ENCODE data around the gene DNAH11.
A peak's percentile ranks its signal among the peaks of the same experiment; 100 is the strongest.
"Not testable (repeated sequence)": the region's sequence is repeated elsewhere in the genome, so short reads cannot be mapped to it uniquely, and the experiment has no call there.

The DNAH11 gene

DNA sequence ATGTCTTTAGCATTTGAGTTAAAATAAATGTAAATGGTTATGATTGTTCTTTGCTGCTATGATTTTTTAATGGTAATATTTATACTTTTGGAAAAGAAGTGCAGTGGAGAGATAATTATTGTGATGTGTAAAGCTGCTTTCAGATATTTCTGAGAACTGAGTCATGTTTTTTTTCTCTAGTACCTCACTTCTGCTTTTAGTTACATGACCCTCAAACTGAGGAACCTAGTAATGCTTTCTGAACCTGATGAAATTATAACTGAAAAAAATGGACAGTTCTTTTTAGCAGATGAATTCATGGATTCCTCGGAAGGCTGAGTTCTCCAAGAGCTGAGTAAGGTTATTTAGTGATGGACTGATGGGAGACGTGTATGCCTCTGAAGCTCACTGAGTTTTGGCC lies 235.1 kb downstream of the DNAH11 start:
- DNase-seq = no peak

DNA sequence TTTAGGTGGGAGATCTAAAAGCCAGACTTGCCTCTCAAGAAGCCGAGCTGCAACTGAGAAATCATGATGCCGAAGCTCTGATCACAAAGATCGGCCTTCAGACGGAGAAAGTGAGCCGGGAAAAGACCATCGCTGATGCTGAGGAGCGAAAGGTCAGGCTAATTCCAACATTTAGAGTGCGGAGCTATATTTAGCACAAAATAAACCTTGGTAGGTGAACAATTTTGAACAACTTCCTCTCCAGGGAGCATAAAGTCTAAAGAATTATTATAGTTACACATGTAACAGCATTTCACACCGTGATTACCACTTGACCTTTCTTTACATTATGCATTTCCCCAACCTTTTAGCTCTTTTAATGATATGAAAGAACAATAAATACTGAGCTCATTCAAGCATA lies 236.1 kb downstream of the DNAH11 start:
- DNase-seq = no peak

DNA sequence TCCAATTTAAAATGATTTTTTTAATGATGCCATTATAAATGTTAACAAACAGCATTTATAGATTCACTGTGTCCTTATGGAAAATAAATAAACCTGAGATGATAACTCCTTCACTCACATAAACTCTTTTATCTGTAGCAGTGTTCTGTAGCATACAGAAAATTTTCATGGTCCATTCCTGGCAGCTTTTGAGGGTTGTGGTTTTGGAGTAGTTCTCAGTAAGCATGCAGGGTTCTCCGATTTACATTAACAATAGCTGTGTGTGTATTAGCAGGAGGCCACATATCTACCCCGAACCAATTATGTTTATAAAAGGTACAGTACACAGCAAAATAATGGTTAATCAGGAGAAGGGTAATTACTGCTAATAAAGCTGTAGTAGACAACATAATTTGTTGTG lies 240.2 kb downstream of the DNAH11 start:
- no peak for DNase-seq

DNA sequence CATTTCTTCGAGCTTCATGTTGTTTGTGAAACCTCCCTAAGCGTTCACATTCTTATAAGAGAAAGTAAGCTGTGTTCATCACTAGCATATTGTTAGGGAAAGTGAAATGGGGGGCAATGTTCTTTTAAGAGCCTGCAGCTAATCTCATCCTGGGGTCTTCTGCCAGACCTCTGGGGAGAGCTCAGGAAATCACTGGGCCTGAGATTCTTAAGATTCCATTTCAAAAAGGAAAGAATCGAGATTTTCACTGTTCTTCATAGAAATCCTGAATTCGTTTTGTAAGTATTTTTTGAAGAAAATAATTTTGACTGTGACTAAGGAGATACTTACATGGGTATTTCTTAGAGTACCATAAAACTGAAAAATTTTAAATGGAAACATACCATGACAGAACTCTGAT lies 242.2 kb downstream of the DNAH11 start:
- DNase-seq = no peak

DNA sequence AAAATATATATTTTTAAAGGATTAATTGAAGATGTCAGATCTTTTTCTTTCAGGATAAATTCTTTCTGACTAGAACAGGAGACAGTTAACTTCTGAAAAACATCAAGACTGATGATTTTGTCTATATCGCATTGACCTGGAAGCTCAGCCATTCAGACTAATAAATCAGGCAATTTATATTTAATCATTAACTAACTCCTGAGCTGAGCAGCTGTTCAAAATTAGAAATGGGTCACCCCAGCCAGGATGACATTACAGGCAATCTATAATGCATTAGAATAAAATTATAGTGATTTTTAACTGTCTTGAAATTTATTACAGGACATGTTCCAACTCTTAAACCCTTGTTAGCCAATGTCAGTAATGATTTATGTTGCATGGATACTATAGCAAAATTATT lies 263.0 kb downstream of the DNAH11 start:
- no peak for DNase-seq

DNA sequence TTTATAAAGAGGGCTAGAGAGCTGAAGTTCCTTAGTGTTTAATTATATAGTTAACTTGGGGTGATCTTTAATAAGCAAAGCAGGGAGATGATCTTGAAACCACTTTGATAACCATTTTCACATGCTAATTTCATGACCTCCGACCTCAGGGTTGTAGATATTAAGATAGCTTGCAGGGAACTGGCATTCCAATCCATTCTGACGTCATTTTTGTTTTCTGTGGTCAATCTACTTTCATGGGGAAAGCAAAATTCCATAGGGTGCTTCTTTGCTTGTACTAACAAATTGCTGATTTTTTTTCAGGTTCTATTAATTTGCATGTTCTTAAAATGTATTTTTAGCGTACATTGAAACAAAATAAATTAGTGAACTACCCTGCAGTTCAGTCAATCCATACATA lies 263.5 kb downstream of the DNAH11 start:
- no peak for DNase-seq

DNA sequence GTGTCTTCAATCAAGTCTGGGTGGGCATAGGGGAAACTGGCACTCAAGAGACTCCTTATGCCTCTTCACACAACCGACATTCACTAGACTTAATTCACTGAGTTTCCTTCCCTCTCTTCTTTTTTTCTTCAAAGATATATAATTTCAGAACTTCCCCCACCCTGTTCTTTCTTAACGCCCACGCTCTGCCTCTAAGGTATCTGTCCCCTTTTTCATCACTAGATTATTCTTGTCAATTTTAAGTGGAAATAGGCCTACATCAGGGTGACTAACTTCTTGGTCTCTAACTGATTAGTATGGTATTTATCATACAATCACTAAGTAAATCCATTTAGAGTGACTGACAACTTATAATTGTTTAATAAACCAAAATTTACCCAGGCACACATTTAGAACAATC lies 276.2 kb downstream of the DNAH11 start:
- DNase-seq = peak in 1 of 2 experiments; percentile 5

DNA sequence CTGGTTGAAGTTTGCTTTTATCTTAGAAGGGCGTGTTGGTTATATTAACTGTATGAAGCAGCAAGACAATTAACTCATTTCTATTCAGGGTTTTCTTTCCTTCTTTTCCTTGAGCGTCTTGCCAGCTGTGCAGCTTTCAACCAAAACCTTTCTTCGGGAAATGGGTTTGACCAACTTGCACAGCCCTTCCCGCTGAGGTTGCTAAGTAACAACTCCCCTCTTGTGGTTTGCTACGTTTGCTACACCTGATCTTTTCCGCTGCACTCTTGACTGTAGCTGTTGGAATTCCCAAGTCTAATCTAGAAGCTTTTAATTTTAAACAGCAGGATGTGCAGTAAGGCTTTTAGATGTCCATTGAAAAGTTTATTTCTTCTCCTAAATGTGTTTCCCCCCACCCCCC lies 286.0 kb downstream of the DNAH11 start:
- no peak for DNase-seq

DNA sequence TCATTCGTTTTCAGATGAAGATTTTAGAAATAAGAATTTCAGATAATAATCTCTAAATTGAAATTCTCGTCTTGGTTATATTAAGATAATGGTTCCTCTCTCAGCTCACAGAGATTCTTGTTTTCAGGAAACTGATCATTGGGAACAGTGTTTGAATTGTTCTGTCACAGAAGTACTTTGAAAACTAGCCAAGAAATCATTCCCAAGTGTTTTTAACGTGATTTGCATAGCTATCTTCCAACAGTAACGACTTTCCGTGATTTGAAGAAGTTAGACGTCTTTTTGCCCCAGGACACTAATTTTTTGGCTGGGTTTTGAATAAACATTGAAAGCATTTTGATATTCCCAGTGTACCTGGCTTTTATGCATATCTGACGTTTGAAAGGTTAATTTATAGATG lies 286.9 kb downstream of the DNAH11 start:
- DNase-seq = no peak

DNA sequence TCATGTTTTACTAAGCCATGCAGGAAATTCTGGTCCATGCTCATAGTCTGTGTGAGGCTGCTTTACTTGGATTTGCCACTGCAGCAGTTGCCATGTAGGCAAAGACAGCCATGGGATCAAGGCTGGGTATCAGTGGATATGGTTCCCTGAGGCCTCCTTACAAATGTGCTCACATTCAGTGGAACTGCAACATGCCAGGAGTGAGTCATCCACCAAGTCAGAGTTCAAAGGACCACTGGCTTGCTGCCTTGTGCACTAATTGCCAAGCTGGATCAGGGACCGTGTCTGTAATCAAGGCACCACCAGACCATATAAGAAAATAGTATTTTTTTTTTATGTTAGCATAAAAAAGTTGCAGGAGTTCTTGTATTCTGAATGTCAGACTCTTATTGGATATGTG lies 301.9 kb downstream of the DNAH11 start:
- DNase-seq = no peak

DNA sequence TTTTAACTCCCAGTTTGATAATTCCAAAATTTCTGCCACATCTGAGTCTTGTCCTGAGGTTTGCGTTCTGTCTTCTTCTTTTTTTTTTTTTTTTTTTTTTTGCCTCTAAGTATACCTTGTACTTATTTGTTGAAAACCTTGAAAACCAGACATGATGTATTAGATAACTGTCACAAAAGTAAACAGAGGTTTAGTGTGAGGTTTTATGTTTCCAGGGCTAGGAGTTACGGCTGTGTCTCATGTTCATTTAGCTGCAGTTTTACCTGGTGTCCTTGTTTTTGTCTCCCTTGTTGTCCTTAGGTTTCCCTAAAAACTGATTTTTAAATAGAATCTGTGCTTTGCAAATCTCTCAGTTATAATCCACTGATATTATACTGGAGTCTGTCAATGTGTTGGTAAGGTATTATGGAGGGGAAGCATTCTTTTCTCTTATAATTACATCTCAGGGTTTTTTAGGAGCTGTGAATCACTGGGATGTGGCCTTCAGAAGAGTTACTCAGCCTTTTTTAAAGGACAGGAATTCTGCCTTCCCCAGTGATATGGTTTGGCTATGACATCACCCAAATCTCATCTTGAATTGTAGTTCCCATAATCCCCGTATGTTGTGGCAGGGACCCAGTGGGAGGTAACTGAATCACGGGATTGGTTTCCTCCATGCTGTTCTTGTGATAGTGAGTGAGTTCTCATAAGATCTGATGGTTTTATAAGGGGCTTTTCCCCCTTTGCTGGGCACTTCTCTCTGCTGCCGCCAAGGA lies 307.9 kb downstream of the DNAH11 start:
- no peak for DNase-seq

DNA sequence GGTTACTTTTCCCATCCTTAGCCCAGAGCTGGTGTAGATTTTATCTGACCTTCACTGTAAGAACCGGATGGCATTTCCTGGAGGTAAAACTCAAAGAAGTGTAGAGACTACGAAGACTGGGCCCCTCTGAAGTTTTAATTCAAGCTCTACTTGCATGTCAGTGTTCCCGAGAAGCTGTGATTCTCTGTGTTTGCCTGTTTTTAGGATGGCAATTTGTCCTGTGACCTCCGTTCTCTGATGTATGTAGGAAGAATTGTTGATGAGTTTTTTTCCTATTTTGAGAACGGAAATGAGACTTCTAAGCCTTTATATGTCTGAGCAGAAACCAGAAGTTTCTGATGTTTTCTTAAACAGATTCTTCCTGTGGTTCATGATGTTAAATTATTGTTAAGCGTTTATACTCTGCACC lies 308.7 kb downstream of the DNAH11 start:
- DNase-seq = no peak

DNA sequence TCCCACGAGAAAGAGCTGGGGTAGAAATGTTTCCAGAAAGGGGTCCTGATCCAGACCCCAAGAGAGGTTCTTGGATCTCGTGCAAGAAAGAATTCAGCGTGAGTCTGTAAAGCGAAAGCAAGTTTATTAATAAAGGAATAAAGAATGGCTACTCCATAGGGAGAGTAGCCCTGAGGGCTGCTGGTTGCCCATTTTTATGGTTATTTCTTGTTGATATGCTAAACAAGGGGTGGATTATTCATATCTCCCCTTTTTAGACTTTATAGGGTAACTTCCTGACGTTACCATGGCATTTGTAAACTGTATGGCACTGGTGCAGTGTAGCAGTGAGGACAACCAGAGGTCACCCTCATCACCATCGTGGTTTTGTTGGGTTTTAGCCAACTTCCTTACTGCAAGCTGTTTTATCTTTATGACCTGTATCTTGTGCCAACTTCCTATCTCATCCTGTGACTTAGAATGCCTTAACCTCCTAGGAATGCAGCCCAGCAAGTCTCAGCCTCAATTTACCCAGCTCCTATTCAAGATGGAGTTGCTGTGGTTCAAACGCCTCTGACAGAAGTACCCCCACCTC lies 322.9 kb downstream of the DNAH11 start:
- DNase-seq = not testable (repeated sequence)

DNA sequence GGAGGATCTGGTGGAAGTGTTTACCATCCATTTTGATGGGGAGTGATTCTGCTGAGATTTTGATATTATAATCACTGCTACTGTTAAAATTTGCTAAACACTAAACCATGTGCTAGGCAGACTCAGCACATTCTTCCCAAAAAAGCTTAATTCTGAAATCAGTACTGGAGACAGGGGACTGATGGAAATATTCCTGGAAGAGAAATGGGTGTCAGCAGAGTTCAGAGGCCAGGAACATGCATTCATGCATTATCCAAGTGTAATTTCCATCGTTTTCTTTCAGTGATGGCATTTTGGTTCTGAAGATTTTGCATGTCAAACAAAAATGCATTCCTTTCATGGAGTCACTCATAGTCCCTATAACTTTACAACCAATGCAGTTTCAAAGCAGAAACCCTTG lies 323.9 kb downstream of the DNAH11 start:
- DNase-seq = no peak

DNA sequence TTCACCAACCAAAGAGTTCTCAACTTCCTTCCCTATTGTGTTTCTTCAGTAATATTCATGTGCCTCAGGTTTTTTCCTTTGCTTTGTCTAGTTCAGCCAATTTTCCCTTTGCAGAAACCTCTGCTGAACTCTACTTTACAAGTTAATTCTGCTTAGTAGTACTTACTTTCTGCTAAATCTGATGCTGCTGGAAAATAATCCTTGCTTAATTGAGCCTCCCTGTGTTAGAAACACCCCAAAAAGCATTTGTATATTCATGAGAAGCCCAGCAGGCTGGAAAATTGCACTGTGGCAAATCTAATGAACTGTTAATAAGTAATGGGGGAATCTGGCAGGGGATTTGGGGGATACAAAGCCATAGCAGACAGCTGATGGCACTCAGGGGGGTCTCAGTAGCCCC lies 324.4 kb downstream of the DNAH11 start:
- DNase-seq = no peak

DNA sequence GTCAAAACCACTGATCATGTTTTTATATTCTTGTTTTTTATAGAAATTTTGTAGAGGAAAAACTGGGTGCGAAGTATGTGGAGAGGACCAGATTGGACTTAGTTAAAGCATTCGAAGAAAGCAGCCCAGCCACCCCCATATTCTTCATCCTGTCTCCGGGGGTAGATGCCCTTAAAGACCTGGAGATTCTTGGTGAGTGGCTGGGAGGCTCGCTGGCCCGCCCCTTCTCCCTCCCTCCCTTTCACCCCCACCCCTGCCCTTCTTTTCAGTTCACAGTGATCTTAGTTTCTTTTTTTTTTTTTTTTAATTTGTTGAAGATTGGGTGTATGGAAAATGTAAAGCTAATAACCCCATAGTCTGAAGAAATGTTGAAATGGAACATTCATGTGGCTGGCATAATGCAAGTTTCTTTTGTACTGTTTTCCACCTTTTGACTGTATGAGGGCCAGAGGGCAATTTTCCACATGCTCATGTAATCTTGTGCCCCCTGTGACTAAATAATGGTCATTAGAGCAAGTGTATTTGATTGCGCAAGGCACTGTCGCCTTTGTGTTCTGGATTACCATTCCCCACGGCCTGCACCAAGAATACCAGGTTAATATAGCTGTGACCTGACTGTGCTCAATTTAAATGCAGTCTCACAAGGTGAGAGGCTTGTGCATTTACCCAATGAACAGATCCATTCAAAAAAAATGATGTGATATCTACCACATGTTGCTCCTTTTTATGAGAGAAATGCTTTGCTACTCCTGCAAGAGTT lies 325.2 kb downstream of the DNAH11 start:
- no peak for DNase-seq

DNA sequence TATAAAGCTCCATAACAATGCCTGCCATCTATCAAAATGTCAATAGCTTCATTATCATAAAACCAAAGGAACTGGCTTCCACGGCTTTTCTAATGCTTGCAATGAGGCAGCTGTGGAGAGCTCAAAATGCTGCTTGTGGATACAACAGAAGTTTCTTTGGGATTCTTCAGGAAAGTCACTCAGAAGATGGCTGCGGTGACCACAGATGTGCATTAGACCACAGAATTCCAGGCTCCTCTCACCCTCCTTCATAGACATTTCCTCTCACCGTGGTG lies 325.7 kb downstream of the DNAH11 start:
- no peak for DNase-seq

DNA sequence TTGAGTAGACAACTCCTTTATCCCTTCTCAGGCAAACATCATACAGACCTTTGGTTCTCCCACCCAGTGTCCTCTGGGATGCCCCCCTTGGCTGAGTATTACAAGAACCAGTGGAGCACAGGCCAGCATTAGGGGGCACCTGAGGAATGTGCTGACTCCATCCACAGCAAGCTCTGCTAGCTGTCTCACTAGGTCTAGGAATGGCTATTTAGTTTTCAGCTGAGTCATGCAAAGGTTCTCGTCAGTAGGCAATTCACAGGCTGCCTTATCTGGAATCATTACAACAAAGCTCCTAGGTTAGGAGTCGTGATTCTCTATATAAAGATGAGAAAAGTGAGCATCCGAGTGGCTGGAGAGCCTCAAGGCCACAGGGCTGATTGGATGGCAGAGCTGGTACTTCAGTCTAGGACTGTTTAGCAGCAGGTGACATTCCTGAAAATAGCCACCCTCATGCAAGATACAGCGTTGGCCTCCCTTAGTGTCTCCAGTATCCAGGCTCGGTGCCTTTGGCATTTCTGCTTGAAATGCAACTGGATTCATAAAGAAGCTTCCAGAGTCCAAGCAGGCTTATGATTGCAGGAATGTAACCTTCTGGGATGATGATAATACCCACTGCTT lies 327.1 kb downstream of the DNAH11 start:
- DNase-seq = no peak

DNA sequence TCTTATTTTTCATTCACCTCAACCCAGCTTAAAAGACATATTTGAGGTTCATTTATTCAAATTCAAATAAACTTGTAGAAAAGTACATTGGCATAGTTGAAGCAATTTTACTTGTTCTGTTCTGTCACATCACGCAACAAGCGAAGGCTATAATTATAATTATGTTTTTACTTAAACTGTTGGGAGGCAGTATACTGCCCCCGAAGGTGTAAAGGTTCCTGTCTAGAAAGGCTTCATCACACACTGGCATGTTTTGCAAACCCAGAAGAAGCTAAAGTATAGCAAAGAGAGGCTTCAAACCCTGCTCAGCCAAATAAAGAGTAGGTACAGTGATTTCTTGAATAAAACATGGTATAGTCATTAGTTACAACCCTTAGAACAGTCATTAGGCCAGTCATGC lies 340.2 kb downstream of the DNAH11 start:
- DNase-seq = no peak

DNA sequence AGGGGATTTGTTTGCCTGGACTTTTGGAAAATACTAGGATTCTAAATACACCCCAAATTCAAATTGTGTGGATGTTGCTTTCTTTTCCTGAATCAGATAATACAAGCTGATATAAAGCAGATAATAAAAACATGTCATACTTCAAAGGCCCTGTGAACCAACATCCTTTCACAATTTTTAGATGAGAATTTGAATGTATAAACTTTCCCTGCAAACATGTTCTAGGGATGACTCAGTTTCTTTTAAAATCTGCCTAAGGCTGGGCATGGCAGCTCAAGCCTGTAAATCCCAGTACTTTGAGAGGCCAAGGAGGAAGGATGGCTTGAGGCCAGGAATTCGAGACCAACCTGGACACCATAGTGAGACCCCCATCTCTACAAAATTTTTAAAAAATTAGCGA lies 340.7 kb downstream of the DNAH11 start:
- not testable (repeated sequence) for DNase-seq

DNA sequence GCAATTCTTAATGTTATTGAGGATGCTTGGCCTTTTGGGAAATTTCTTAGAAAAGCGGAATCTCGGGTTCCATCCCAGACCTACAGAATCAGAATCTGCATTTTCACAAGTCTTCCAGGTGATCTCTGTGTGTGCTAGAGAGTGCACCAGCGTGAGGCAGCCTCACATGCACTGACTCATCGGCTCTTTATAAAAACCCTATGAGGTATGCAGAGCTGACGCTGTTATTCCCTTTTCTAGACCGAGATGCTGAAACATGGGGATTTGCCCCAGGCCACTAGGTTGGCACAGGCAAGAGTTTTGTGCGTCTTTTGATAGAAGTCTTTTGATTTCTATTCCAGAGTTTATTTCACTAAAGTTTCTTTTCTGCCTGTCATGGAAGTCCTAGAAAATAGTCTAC lies 341.7 kb downstream of the DNAH11 start:
- DNase-seq = no peak

DNA sequence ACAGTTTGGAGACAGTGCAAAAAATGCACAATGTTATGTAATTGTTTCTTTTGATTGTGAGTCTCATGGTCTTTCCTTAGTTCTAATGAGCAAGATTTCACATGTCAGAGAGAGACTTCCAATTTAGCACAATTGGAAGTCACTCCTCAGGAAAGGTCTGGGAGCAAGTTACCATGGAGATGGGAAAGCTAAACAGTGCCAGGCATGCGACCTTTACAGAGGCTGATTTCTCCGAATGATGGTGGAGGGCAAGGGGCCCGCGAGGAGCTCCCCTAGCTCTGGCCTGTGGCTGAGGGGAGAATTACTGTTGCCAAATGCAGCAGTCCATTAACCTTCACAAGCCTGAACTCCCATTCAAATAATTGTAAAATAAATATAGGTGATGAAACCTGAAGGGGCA lies 343.6 kb downstream of the DNAH11 start:
- DNase-seq = no peak

DNA sequence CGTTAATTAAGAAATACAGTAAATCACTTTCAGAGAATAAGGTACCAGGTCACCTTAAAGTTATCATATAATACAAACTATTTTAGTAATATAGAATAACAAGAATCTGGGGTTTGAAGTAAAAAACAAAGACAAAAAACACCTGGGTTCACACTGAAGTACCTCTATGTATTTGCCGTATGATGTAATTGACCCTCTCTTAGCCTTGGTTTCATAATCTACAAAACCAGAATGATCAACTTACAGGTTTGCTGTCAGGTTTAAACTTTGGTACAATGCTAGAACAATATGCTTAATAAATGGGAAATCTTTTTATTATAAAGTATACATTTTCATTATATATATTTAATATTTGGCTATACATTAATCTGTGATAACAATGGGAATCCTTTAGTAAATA lies 344.5 kb downstream of the DNAH11 start:
- DNase-seq = no peak

DNA sequence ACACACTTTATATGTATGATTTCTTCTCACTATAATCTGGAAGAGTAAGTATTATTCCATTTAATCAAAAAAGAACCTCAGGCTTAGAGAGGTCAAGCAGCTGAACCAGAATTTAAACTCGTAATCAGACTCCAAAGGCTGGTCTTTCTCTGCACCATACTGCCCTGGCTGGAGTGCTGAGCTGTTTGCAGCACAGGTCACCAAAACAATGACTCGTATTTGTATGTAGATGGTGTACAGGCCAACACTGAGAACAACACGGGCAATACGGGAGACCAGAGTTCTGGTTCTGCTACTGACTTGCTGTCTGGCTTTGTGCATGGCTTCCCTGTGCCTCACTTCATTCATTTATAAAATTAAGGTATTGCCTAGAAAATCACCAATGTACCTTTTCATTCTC lies 344.9 kb downstream of the DNAH11 start:
- no peak for DNase-seq

Data from stimulated activated CD4-positive, alpha-beta T cell treated with anti-CD3 and anti-CD28 coated beads, Interleukin-4, amount 100 ng/mL, for 4 hours (primary cell).